Iris pigment epithelial cell (primary cell): Measurements from ENCODE around the gene CST4.
A peak's percentile ranks its signal among the peaks of the same experiment; 100 is the strongest.
"Not testable (repeated sequence)": the region's sequence is repeated elsewhere in the genome, so short reads cannot be mapped to it uniquely, and the experiment has no call there.

Experiments used
- DNase-seq: peaks from one replicate; pipeline ENCODE4 v3.0.0-alpha.2; 2011; ENCODE audit warnings: low read depth

CST4 gene

GRCh38 chr20:23688684-23689398 is at the start of gene CST4:
Gene CST4, minus strand, starts transcription at chr20:23689038. Its CDS starts 69 bp downstream, at chr20:23688969.
- DNase-seq = not testable (repeated sequence)

- DNase-seq = not testable (repeated sequence)
These were observed 46.6 kb upstream of the CST4 start for GRCh38 chr20:23735391-23735790.

GRCh38 chr20:23734949-23735348 is 46.1 kb upstream of the CST4 start:
- DNase-seq = not testable (repeated sequence)

- DNase-seq = peak; percentile 4
These were observed 45.6 kb upstream of the CST4 start for GRCh38 chr20:23734440-23734839.

GRCh38 chr20:23727016-23727415 is 38.2 kb upstream of the CST4 start:
- DNase-seq = peak; percentile 2

- no peak for DNase-seq
These were observed 36.3 kb upstream of the CST4 start for GRCh38 chr20:23725102-23725501.

GRCh38 chr20:23723659-23724307 is 34.9 kb upstream of the CST4 start:
- peak; percentile 25 for DNase-seq

GRCh38 chr20:23722851-23723250 is 34.0 kb upstream of the CST4 start:
- DNase-seq = not testable (repeated sequence)

GRCh38 chr20:23721962-23722361 is 33.1 kb upstream of the CST4 start:
- DNase-seq = no peak

- not testable (repeated sequence) for DNase-seq
These were observed 30.5 kb upstream of the CST4 start for GRCh38 chr20:23719351-23719750.

- DNase-seq = not testable (repeated sequence)
These were observed 22.9 kb upstream of the CST4 start for GRCh38 chr20:23711778-23712177.

GRCh38 chr20:23710771-23711170 is 21.9 kb upstream of the CST4 start:
- no peak for DNase-seq

GRCh38 chr20:23705895-23706294 is 17.1 kb upstream of the CST4 start:
- no peak for DNase-seq

- DNase-seq = peak; percentile 67
These were observed 13.2 kb upstream of the CST4 start for GRCh38 chr20:23702021-23702420.

GRCh38 chr20:23700931-23701330 is 12.1 kb upstream of the CST4 start:
- no peak for DNase-seq

- DNase-seq = no peak
These were observed 9.1 kb upstream of the CST4 start for GRCh38 chr20:23697947-23698346.

- DNase-seq = peak; percentile 58
These were observed 6.2 kb upstream of the CST4 start for GRCh38 chr20:23695068-23695395.

- DNase-seq = not testable (repeated sequence)
These were observed 5.6 kb upstream of the CST4 start for GRCh38 chr20:23694178-23695067.

- peak; percentile 75 for DNase-seq
These were observed 4.1 kb upstream of the CST4 start for GRCh38 chr20:23692725-23693619.

GRCh38 chr20:23691675-23692074 is 2.8 kb upstream of the CST4 start:
- no peak for DNase-seq

- DNase-seq = no peak
These were observed 1.7 kb upstream of the CST4 start for GRCh38 chr20:23690581-23690980.

- no peak for DNase-seq
These were observed 507 bp upstream of the CST4 start for GRCh38 chr20:23689399-23689690.
